GM18520 (cell line): Measurements from ENCODE around the gene CIDEC.

Source experiments
- ATAC-seq: cut with Tn5 transposase; IDR thresholded peaks from one replicate; pipeline ENCODE4 v1.9.1; 2021; ENCODE audit not compliant: unreplicated experiment

The CIDEC gene

GRCh38 chr3:9879830-9880549 lies at the start of gene CIDEC:
CIDEC (minus strand) TSS chr3:9880253; CDS start chr3:9878486, 1,767 bp downstream.
- ATAC-seq = no peak

- ATAC-seq = no peak
Observed at GRCh38 chr3:9928158-9928557, 48.1 kb upstream of the CIDEC start.

- no peak for ATAC-seq
Observed at GRCh38 chr3:9918261-9919038, 38.4 kb upstream of the CIDEC start.

GRCh38 chr3:9917820-9918219 lies 37.8 kb upstream of the CIDEC start:
- no peak for ATAC-seq

- ATAC-seq = no peak
Observed at GRCh38 chr3:9916734-9917680, 37.0 kb upstream of the CIDEC start, which contains the start of gene IL17RC. IL17RC (plus strand) TSS chr3:9917098; CDS start chr3:9917316, 218 bp downstream.

- ATAC-seq = no peak
Observed at GRCh38 chr3:9916346-9916733, 36.3 kb upstream of the CIDEC start.

GRCh38 chr3:9915254-9916141 lies 35.4 kb upstream of the CIDEC start:
- no peak for ATAC-seq

- no peak for ATAC-seq
Observed at GRCh38 chr3:9914559-9915253, 34.7 kb upstream of the CIDEC start.

- ATAC-seq = no peak
Observed at GRCh38 chr3:9914011-9914410, 34.0 kb upstream of the CIDEC start.

- no peak for ATAC-seq
Observed at GRCh38 chr3:9913601-9914000, 33.5 kb upstream of the CIDEC start.

GRCh38 chr3:9912294-9912935 lies 32.4 kb upstream of the CIDEC start:
- ATAC-seq = no peak

- ATAC-seq = no peak
Observed at GRCh38 chr3:9911863-9912262, 31.8 kb upstream of the CIDEC start.

GRCh38 chr3:9909221-9910013 lies 29.4 kb upstream of the CIDEC start:
- no peak for ATAC-seq

- ATAC-seq = no peak
Observed at GRCh38 chr3:9908286-9908685, 28.2 kb upstream of the CIDEC start.

- no peak for ATAC-seq
Observed at GRCh38 chr3:9906480-9906879, 26.4 kb upstream of the CIDEC start.

GRCh38 chr3:9903904-9904303 lies 23.9 kb upstream of the CIDEC start:
- ATAC-seq = no peak

GRCh38 chr3:9903238-9903624 lies 23.2 kb upstream of the CIDEC start:
- ATAC-seq = no peak
